Adrenal gland (tissue), 12 donors: ENCODE data around the gene KDM1B. TPM values are rescaled to one million over a fixed set of nuclear protein-coding genes. Genes with fewer than 3 reads are reported as not detected.

Source experiments
- DNase-seq, 7 donors: peaks; one replicate each; pipeline ENCODE4 v3.0.0-alpha.2; 2019 to 2020
- H3K27ac ChIP-seq, 5 donors: fragments of 200-600 bp; sonication (generic) in 4 of 5; 1 replicate in 3 of 5; 2 replicates in 2 of 5; pipeline versions ENCODE4 v1.5.1 to v1.8.0; 2016 to 2020; ENCODE audit warnings: mild to moderate bottlenecking in 1 of 5
- H3K27me3 ChIP-seq: fragments of 200-600 bp; 2 replicates; pipeline ENCODE4 v1.8.0; 2021
- H3K36me3 ChIP-seq, 2 donors: fragments of 200-600 bp; replicated peaks in 1 of 2; 1 replicate in 1 of 2; 2 replicates in 1 of 2; pipeline versions ENCODE4 v1.5.1 to v1.8.0; 2018 to 2022
- H3K4me1 ChIP-seq, 2 donors: fragments of 200-600 bp; replicated peaks in 1 of 2; 1 replicate in 1 of 2; 2 replicates in 1 of 2; pipeline versions ENCODE4 v1.5.1 to v1.8.0; 2018 to 2021
- H3K4me3 ChIP-seq, 4 donors: fragments of 200-600 bp; sonication (generic) in 3 of 4; one replicate each; pipeline ENCODE4 v1.5.1; 2016 to 2018
- H3K9me3 ChIP-seq, 3 donors: fragments of 200-600 bp; sonication (generic) in 1 of 3; replicated peaks in 1 of 3; 1 replicate in 2 of 3; 2 replicates in 1 of 3; pipeline versions ENCODE4 v1.5.1 to v1.8.0; 2016 to 2021
- POLR2A ChIP-seq, 2 donors: fragments of 450-650 bp; IDR thresholded peaks; one replicate each; pipeline ENCODE4 v1.6.1; 2017; ENCODE audit warnings: antibody characterized with exemption in 2 of 2, mild to moderate bottlenecking in 2 of 2, moderate library complexity in 1 of 2
- WGBS, 4 donors: extraction: QIAGEN DNeasy Blood & Tissue Kit in 2 of 4; methylation state at CpG; one replicate each; pipeline versions ENCODE4 v1.1.5 to v1.1.7; 2013 to 2017; 5-methylcytosine and 5-hydroxymethylcytosine counted together
- intact Hi-C, 2 donors: fragments of 100-400 bp; cut with DNase I; formaldehyde crosslinking; loops; one replicate each; pipeline versions ENCODE4 v1.14.1 to v1.15.0; 2022 to 2023
- polyA plus RNA-seq, 3 donors: library from polyadenylated mRNA; stranded (reverse); fragments of 200-250 nt in 2 of 3; fragments of 350-450 nt in 1 of 3; fragmentation: Illumina TruSeq in 1 of 3; extraction: RNeasy Lipid Tissue Mini Kit (QIAGEN cat#74804) in 1 of 3; gene quantifications; one replicate each; pipeline ENCODE4 v1.2.3, GENCODE V29; 2013 to 2014
- total RNA-seq, 9 donors: library from RNA; depleted of rRNA in 4 of 9; stranded (reverse); fragments of >200 nt in 4 of 9; fragments of 120-200 nt in 1 of 9; fragmentation: NEBNext Ultra II Directional in 1 of 9; extraction: Animal tissue kit (Norgen Biotek cat#: 25700) in 1 of 9; gene quantifications; one replicate each; pipeline versions ENCODE4 v1.1.0 to v1.2.4, GENCODE V29; 2013 to 2023
- TF ChIP-seq, protein P1 (sequence below), 6 experiments: fragments of 450-650 bp in 4 of 6; fragments of 200-600 bp in 2 of 6; sonication (generic) in 1 of 6; IDR thresholded peaks; 1 replicate in 5 of 6; 2 replicates in 1 of 6; pipeline versions ENCODE4 v1.5.1 to v1.8.0; 2016 to 2021; ENCODE audit warnings: antibody characterized with exemption in 6 of 6, mild to moderate bottlenecking in 2 of 6, moderate library complexity in 1 of 6
- donor health status: healthy with polysubstance abuse.
- donor health status: Bipolar disorder and iron deficiency.
- donor health status: DM: yes; HTN: yes; CAD: no.
- donor health status: DM: no; HTN: no; CAD: no.
- donor health status: DM: no; HTN: no; CAD: no.
- donor health status: DM: yes; HTN: yes; CAD: no.

Gene KDM1B
- total and polyA plus RNA-seq, 12 donors: 1.8 to 36.0 (median 18.4) TPM

DNA sequence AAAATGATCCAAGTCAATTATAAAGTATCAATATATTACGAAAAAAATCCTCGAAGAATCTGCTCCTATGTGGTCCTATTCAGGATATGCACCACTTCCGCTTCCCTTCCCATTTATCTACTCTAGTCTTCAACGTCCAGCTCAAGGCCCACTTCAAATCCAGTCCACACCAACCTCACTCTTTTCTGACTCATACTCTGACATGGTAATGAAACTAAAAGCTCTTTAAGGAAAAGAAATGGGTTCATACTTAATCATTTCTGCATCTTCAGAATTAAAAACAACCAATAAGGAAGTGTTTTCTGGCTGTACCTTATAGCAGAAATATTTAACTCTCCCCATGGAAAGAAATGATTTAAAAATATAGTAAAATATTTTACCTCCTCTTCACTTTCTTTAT is 94.0 kb downstream of the KDM1B start:
- no peak for TF ChIP-seq POLR2A (IDR thresholded peaks at IDR 0.05)
- TF ChIP-seq, protein P1, sequence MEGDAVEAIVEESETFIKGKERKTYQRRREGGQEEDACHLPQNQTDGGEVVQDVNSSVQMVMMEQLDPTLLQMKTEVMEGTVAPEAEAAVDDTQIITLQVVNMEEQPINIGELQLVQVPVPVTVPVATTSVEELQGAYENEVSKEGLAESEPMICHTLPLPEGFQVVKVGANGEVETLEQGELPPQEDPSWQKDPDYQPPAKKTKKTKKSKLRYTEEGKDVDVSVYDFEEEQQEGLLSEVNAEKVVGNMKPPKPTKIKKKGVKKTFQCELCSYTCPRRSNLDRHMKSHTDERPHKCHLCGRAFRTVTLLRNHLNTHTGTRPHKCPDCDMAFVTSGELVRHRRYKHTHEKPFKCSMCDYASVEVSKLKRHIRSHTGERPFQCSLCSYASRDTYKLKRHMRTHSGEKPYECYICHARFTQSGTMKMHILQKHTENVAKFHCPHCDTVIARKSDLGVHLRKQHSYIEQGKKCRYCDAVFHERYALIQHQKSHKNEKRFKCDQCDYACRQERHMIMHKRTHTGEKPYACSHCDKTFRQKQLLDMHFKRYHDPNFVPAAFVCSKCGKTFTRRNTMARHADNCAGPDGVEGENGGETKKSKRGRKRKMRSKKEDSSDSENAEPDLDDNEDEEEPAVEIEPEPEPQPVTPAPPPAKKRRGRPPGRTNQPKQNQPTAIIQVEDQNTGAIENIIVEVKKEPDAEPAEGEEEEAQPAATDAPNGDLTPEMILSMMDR (IDR thresholded peaks at IDR 0.05): no peak
- peaks cover 12 to 14% of the 10 kb centered on the region in 2 donors for H3K4me1 ChIP-seq
- no peak for DNase-seq
- H3K27me3 ChIP-seq: no peaks in the 10 kb centered on the region
- peaks cover 0 to 15% of the 10 kb centered on the region in 2 donors for H3K36me3 ChIP-seq
- H3K27ac ChIP-seq: no peak overlapping the region
- intact Hi-C loops: no loop called here
- WGBS, 4 donors: 80 to 87% (median 83%) methylated on average over 4 of the region's 4 CpGs
- no peak overlapping the region for H3K4me3 ChIP-seq
- no peaks in the 10 kb centered on the region for H3K9me3 ChIP-seq

DNA sequence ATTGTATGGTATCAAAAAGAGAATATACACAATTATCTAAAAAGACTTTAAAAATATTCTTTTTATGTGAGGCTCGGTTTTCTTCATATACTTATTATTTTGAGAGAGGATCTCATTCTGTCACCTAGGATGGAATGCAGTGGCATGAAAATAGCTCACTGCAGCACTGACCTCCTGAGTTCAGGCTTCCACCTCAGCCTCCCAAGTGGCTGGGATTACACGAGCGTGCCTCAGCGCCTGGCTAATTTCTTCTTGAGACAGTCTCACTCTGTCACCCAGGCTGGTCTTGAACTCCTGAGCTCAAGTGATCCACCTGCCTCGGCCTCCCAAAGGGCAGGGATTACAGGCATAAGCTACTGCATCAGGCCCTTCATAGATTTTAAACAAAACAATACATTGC is 98.4 kb downstream of the KDM1B start:
- no peak for DNase-seq
- H3K36me3 ChIP-seq: peaks cover 0 to 31% of the 10 kb centered on the region in 2 donors
- no peaks in the 10 kb centered on the region for H3K9me3 ChIP-seq
- no peak overlapping the region for H3K27ac ChIP-seq
- H3K27me3 ChIP-seq: no peaks in the 10 kb centered on the region
- H3K4me3 ChIP-seq: no peak overlapping the region
- peaks cover 0 to 5% of the 10 kb centered on the region in 2 donors for H3K4me1 ChIP-seq
- 90 to 96% (median 94%) methylated on average over 4 to 5 of the region's 5 CpGs for WGBS, 4 donors
- intact Hi-C loops: no loop called here
- TF ChIP-seq POLR2A (IDR thresholded peaks at IDR 0.05): no peak
- TF ChIP-seq, protein P1 (IDR thresholded peaks at IDR 0.05): no peak

DNA sequence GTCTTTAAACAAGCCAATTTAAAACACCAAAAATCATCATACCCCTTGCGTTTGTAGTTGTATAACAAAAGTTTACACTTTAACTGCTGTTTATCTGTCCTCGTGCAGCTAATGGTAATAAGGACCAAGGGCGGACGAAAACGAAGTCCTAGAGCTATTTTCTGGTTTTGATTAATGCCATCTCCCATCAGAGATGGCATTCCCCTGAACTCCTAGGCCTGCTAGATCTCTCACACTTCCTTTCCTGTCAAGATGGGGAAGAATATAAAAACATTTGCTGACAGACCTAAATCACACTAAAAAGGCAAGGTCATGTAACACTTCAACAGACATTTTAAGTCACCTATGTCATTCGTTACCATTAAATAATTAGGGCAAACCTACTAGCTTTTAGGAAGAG is 99.6 kb downstream of the KDM1B start:
- no peak for DNase-seq
- H3K4me1 ChIP-seq: peaks cover 0 to 5% of the 10 kb centered on the region in 2 donors
- H3K27me3 ChIP-seq: no peaks in the 10 kb centered on the region
- H3K27ac ChIP-seq: no peak overlapping the region
- intact Hi-C loops: no loop called here
- no peaks in the 10 kb centered on the region for H3K9me3 ChIP-seq
- no peak for TF ChIP-seq POLR2A (IDR thresholded peaks at IDR 0.05)
- TF ChIP-seq, protein P1 (IDR thresholded peaks at IDR 0.05): no peak
- 84 to 87% (median 85%) methylated on average over 6 of the region's 6 CpGs for WGBS, 4 donors
- no peak overlapping the region for H3K4me3 ChIP-seq
- H3K36me3 ChIP-seq: peaks cover 0 to 25% of the 10 kb centered on the region in 2 donors

DNA sequence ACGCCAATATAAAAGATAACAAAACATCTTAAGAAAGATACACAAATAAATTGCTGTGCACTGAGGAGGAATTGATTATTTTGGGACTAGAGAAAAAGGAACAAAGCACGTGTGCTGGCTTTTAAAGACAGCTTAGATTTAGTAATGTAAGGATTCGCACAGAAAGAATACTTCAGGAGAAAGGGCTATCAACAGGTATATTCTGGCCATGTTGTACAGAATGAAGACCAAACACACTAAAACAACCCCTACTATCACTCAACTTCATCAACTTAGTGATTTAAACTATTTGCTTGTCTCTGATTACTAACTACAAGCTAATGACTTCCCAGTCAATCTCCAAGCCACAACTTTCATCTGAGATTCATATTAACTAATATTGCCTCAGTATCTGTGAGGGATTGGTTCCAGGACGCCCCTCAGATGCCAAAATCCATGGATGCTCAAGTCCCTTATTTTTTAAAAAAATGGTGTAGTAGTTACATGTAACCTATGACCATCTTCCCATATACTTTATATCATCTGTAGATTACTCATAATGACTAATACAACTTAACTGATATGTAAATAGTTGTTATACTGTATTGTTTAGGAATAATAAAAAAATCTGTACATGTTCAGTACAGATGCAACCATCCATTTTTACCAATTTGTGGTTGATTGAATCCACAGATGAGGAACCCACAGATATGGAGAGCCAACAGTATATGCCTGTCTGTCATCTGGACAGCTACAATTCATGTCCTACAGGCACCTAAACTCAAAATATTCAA is 104.6 kb downstream of the KDM1B start:
- peaks cover 9 to 28% of the 10 kb centered on the region in 2 donors for H3K4me1 ChIP-seq
- H3K36me3 ChIP-seq: peaks cover 0 to 22% of the 10 kb centered on the region in 2 donors
- intact Hi-C loops: loop anchor here (10.0 kb wide), 1 partner anchor 105 kb away; the partner anchor contains the start of genes KDM1B (in 2 of the 2) and TPMT (in 2 of the 2)
- no peak overlapping the region for H3K27ac ChIP-seq
- TF ChIP-seq, protein P1 (IDR thresholded peaks at IDR 0.05): no peak
- TF ChIP-seq POLR2A (IDR thresholded peaks at IDR 0.05): no peak
- H3K9me3 ChIP-seq: no peaks in the 10 kb centered on the region
- WGBS, 4 donors: 90 to 93% (median 90%) methylated on average over 4 of the region's 4 CpGs
- DNase-seq: no peak
- H3K4me3 ChIP-seq: no peak overlapping the region
- H3K27me3 ChIP-seq: no peaks in the 10 kb centered on the region
